Measurements from ENCODE around the gene NLRP9.

Gene NLRP9

GRCh38 chr19:55704494-55705245, 33.5 kb downstream of the NLRP9 start:
- TF ChIP-seq, protein P1, sequence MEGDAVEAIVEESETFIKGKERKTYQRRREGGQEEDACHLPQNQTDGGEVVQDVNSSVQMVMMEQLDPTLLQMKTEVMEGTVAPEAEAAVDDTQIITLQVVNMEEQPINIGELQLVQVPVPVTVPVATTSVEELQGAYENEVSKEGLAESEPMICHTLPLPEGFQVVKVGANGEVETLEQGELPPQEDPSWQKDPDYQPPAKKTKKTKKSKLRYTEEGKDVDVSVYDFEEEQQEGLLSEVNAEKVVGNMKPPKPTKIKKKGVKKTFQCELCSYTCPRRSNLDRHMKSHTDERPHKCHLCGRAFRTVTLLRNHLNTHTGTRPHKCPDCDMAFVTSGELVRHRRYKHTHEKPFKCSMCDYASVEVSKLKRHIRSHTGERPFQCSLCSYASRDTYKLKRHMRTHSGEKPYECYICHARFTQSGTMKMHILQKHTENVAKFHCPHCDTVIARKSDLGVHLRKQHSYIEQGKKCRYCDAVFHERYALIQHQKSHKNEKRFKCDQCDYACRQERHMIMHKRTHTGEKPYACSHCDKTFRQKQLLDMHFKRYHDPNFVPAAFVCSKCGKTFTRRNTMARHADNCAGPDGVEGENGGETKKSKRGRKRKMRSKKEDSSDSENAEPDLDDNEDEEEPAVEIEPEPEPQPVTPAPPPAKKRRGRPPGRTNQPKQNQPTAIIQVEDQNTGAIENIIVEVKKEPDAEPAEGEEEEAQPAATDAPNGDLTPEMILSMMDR (IDR thresholded peaks at IDR 0.05; ENCODE audit: poor library complexity, severe bottlenecking) = no peak
- DNase-seq (ENCODE audit: low spot score) (no peak), ATAC-seq (ENCODE audit: low read depth) (no peak; the same call in 2 of the 3 replicates)
- Histone ChIP-seq H3K4me1 (ENCODE audit: insufficient read depth, poor library complexity, severe bottlenecking) (no peaks in the 10 kb centered on the region), H3K36me3 (ENCODE audit: low read depth) (peaks cover 11% of the 10 kb centered on the region; the same call in 1 of the 2 replicates), H3K4me3 (ENCODE audit: severe bottlenecking) (no peak overlapping the region), H3K27me3 (ENCODE audit: insufficient read depth, poor library complexity, severe bottlenecking) (no peaks in the 10 kb centered on the region), H3K27ac (ENCODE audit: poor library complexity, severe bottlenecking) (no peak overlapping the region), H3K9me3 (ENCODE audit: severe bottlenecking) (no peaks in the 10 kb centered on the region)

- TF ChIP-seq, protein P1 (IDR thresholded peaks at IDR 0.05; ENCODE audit: poor library complexity, severe bottlenecking) = peak; percentile 59
- peaks cover 11% of the 10 kb centered on the region for H3K36me3 ChIP-seq (ENCODE audit: low read depth)
- no peaks in the 10 kb centered on the region for H3K9me3 ChIP-seq (ENCODE audit: severe bottlenecking)
- H3K27me3 ChIP-seq (ENCODE audit: insufficient read depth, poor library complexity, severe bottlenecking) = no peaks in the 10 kb centered on the region
- H3K4me1 ChIP-seq (ENCODE audit: insufficient read depth, poor library complexity, severe bottlenecking) = no peaks in the 10 kb centered on the region
- no peak overlapping the region for H3K27ac ChIP-seq (ENCODE audit: poor library complexity, severe bottlenecking)
- no peak overlapping the region for H3K4me3 ChIP-seq (ENCODE audit: severe bottlenecking)
- no peak for DNase-seq (ENCODE audit: low spot score)
- no peak for ATAC-seq (ENCODE audit: low read depth)
These were observed 34.4 kb downstream of the NLRP9 start for GRCh38 chr19:55703790-55704215.

DNA sequence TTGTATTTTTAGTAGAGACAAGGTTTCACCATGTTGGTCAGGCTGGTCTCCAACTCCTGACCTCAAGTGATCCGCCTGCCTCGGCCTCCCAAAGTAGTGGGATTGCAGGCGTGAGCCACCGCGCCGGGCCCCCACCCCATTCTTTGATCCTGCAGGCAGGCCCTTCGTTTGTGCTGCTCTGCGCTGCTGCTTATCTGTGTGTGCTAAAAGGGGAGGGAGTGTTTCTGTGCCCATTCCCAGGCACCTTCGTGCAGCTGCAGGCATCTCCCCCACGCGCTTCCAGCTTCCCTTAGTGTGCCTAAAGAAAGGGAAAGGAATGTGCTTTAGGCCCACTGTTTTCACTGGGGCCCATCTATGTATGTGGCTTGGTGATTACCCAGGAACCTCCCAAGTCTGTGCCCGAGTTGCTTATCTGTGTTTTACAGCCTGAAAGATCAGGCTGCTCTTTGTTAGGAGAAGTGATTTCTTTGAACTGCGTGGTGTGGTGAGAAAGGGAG, 36.0 kb downstream of the NLRP9 start:
- TF ChIP-seq, protein P1 (IDR thresholded peaks at IDR 0.05; ENCODE audit: poor library complexity, severe bottlenecking) = no peak
- Histone ChIP-seq H3K4me3 (ENCODE audit: severe bottlenecking) (no peak overlapping the region), H3K4me1 (ENCODE audit: insufficient read depth, poor library complexity, severe bottlenecking) (no peaks in the 10 kb centered on the region), H3K27ac (ENCODE audit: poor library complexity, severe bottlenecking) (no peak overlapping the region), H3K27me3 (ENCODE audit: insufficient read depth, poor library complexity, severe bottlenecking) (no peaks in the 10 kb centered on the region), H3K9me3 (ENCODE audit: severe bottlenecking) (no peaks in the 10 kb centered on the region), H3K36me3 (ENCODE audit: low read depth) (peaks cover 11% of the 10 kb centered on the region)
- no peak for ATAC-seq (ENCODE audit: low read depth)
- DNase-seq (ENCODE audit: low spot score) = no peak

- H3K27me3 ChIP-seq (ENCODE audit: insufficient read depth, poor library complexity, severe bottlenecking) = no peaks in the 10 kb centered on the region
- no peaks in the 10 kb centered on the region for H3K4me1 ChIP-seq (ENCODE audit: insufficient read depth, poor library complexity, severe bottlenecking)
- H3K9me3 ChIP-seq (ENCODE audit: severe bottlenecking) = no peaks in the 10 kb centered on the region
- TF ChIP-seq, protein P1 (IDR thresholded peaks at IDR 0.05; ENCODE audit: poor library complexity, severe bottlenecking) = no peak
- DNase-seq (ENCODE audit: low spot score) (no peak), ATAC-seq (ENCODE audit: low read depth) (no peak)
- H3K27ac ChIP-seq (ENCODE audit: poor library complexity, severe bottlenecking) = no peak overlapping the region
- H3K4me3 ChIP-seq (ENCODE audit: severe bottlenecking) = no peak overlapping the region
- H3K36me3 ChIP-seq (ENCODE audit: low read depth) = peaks cover 11% of the 10 kb centered on the region
These were observed 37.4 kb downstream of the NLRP9 start for GRCh38 chr19:55700813-55701212.

- Histone ChIP-seq H3K27ac (ENCODE audit: poor library complexity, severe bottlenecking) (no peak overlapping the region), H3K36me3 (ENCODE audit: low read depth) (peaks cover 9% of the 10 kb centered on the region), H3K9me3 (ENCODE audit: severe bottlenecking) (no peaks in the 10 kb centered on the region), H3K4me3 (ENCODE audit: severe bottlenecking) (no peak overlapping the region), H3K4me1 (ENCODE audit: insufficient read depth, poor library complexity, severe bottlenecking) (no peaks in the 10 kb centered on the region), H3K27me3 (ENCODE audit: insufficient read depth, poor library complexity, severe bottlenecking) (no peaks in the 10 kb centered on the region)
- no peak for DNase-seq (ENCODE audit: low spot score)
- ATAC-seq (ENCODE audit: low read depth) = no peak
- TF ChIP-seq, protein P1 (IDR thresholded peaks at IDR 0.05; ENCODE audit: poor library complexity, severe bottlenecking) = no peak
These were observed 39.0 kb downstream of the NLRP9 start for GRCh38 chr19:55699221-55699620.

Measured in RWPE2 (cell line).